Spleen (tissue), 11 donors: Measurements from ENCODE around the gene SUSD4. TPM values are rescaled to one million over a fixed set of nuclear protein-coding genes. Genes with fewer than 3 reads are reported as not detected.

Source experiments
- DNase-seq: peaks from one replicate; pipeline ENCODE4 v3.0.0-alpha.2; 2020
- H3K27ac ChIP-seq, 8 donors: fragments of 200-600 bp; sonication (generic) in 7 of 8; 1 replicate in 4 of 8; 2 replicates in 4 of 8; pipeline versions ENCODE4 v1.5.0 to v1.8.0; 2016 to 2021; ENCODE audit warnings: inconsistent platforms in 4 of 8, mild to moderate bottlenecking in 4 of 8, moderate library complexity in 1 of 8
- H3K27me3 ChIP-seq, 7 donors: fragments of 200-600 bp; sonication (generic) in 6 of 7; replicated peaks in 1 of 7; 1 replicate in 4 of 7; 2 replicates in 3 of 7; pipeline versions ENCODE4 v1.5.0 to v1.8.0; 2016 to 2021; ENCODE audit warnings: inconsistent platforms in 3 of 7, mild to moderate bottlenecking in 1 of 7
- H3K36me3 ChIP-seq, 6 donors: fragments of 200-600 bp; sonication (generic) in 5 of 6; 1 replicate in 4 of 6; 2 replicates in 2 of 6; pipeline versions ENCODE4 v1.5.0 to v1.8.0; 2016 to 2021; ENCODE audit warnings: inconsistent platforms in 2 of 6
- H3K4me1 ChIP-seq, 6 donors: fragments of 200-600 bp; sonication (generic) in 5 of 6; 1 replicate in 3 of 6; 2 replicates in 3 of 6; pipeline versions ENCODE4 v1.5.0 to v1.8.0; 2016 to 2021; ENCODE audit warnings: inconsistent platforms in 3 of 6
- H3K4me3 ChIP-seq, 8 donors: fragments of 200-600 bp; sonication (generic) in 7 of 8; 1 replicate in 4 of 8; 2 replicates in 4 of 8; pipeline versions ENCODE4 v1.5.0 to v1.8.0; 2016 to 2021; ENCODE audit warnings: inconsistent platforms in 4 of 8, mild to moderate bottlenecking in 4 of 8, moderate library complexity in 2 of 8
- H3K9me3 ChIP-seq, 8 donors: fragments of 200-600 bp; sonication (generic) in 7 of 8; 1 replicate in 4 of 8; 2 replicates in 4 of 8; pipeline versions ENCODE4 v1.5.0 to v1.8.0; 2016 to 2021; ENCODE audit warnings: inconsistent platforms in 4 of 8
- CTCF ChIP-seq, 11 experiments: fragments of 200-600 bp in 7 of 11; fragments of 450-650 bp in 4 of 11; sonication (generic) in 4 of 11; IDR thresholded peaks in 8 of 11; conservative IDR thresholded peaks in 3 of 11; 1 replicate in 7 of 11; 2 replicates in 4 of 11; pipeline versions ENCODE4 v1.4.0 to v1.8.0; 2016 to 2021; ENCODE audit warnings: antibody characterized with exemption in 11 of 11, inconsistent platforms in 4 of 11, mild to moderate bottlenecking in 1 of 11
- POLR2A ChIP-seq, 3 donors: fragments of 450-650 bp; IDR thresholded peaks; one replicate each; pipeline ENCODE4 v1.5.1; 2017; ENCODE audit warnings: antibody characterized with exemption in 3 of 3, mild to moderate bottlenecking in 1 of 3
- POLR2AphosphoS5 ChIP-seq, 3 donors: sonication (generic); formaldehyde crosslinking; IDR thresholded peaks; one replicate each; pipeline ENCODE4 v1.5.1; 2017; ENCODE audit warnings: antibody characterized with exemption in 3 of 3
- WGBS, 5 donors: extraction: QIAGEN DNeasy Blood & Tissue Kit in 3 of 5; methylation state at CpG; one replicate each; pipeline versions ENCODE4 v1.1.5 to v1.1.7; 2013 to 2018; 5-methylcytosine and 5-hydroxymethylcytosine counted together
- intact Hi-C: fragments of 100-400 bp; cut with DNase I; formaldehyde crosslinking; loops from one replicate; pipeline ENCODE4 v1.15.0; 2023; ENCODE audit warnings: low total_unique reads
- polyA plus RNA-seq, 3 donors: library from polyadenylated mRNA; stranded (reverse); fragments of 200-250 nt; gene quantifications; one replicate each; pipeline ENCODE4 v1.2.1, GENCODE V29; 2013
- total RNA-seq, 7 donors: library from RNA; depleted of rRNA in 3 of 7; stranded (reverse); fragments of >200 nt in 3 of 7; fragmentation: NEBNext Ultra II Directional in 4 of 7; extraction: Animal tissue kit (Norgen Biotek cat#: 25700) in 4 of 7; gene quantifications; one replicate each; pipeline versions ENCODE4 v1.1.0 to v1.2.1, GENCODE V29; 2016 to 2021
- donor health status: healthy with polysubstance abuse.
- donor health status: DM: no; HTN: no; CAD: no; lungs with moderate emphysema.
- donor health status: DM: no; HTN: no; CAD: no.
- donor health status: Bipolar disorder and iron deficiency.
- donor health status: healthy.
- donor health status: DM: no; HTN: no; CAD: no.
- donor health status: DM: yes; HTN: yes; CAD: no.

Gene SUSD4
- total and polyA plus RNA-seq, 10 donors: 0.35 to 2.1 (median 0.69) TPM

- Histone ChIP-seq H3K4me3 (no peak overlapping the region), H3K36me3 (no peaks in the 10 kb centered on the region), H3K4me1 (no peaks in the 10 kb centered on the region), H3K9me3 (peaks cover 0 to 20% (median 10%) of the 10 kb centered on the region in 8 donors), H3K27ac (no peak overlapping the region), H3K27me3 (peaks cover 0 to 17% (median 0%) of the 10 kb centered on the region in 7 donors)
- no peak for DNase-seq
- TF ChIP-seq CTCF (IDR thresholded peaks at IDR 0.05 in 8 of 11, conservative IDR thresholded peaks at IDR 0.05 in 3 of 11) (no peak), POLR2AphosphoS5 (IDR thresholded peaks at IDR 0.05) (no peak), POLR2A (IDR thresholded peaks at IDR 0.05) (no peak)
- intact Hi-C loops: no loop called here
- 76 to 87% (median 82%) methylated on average over 4 of the region's 4 CpGs for WGBS, 5 donors
These were observed 10.2 kb upstream of the SUSD4 start for GRCh38 chr1:223374064-223374610.

GRCh38 chr1:223364685-223365382, 858 bp upstream of the SUSD4 start:
- H3K27ac ChIP-seq: no peak overlapping the region
- no peak for TF ChIP-seq POLR2AphosphoS5 (IDR thresholded peaks at IDR 0.05)
- no peak for TF ChIP-seq CTCF (IDR thresholded peaks at IDR 0.05 in 8 of 11, conservative IDR thresholded peaks at IDR 0.05 in 3 of 11)
- TF ChIP-seq POLR2A (IDR thresholded peaks at IDR 0.05): no peak
- WGBS, 5 donors: 1 to 4% (median 2%) methylated on average over 49 to 55 of the region's 55 CpGs
- H3K9me3 ChIP-seq: no peaks in the 10 kb centered on the region
- DNase-seq: no peak
- peaks cover 0 to 65% (median 24%) of the 10 kb centered on the region in 7 donors for H3K27me3 ChIP-seq
- peak overlapping the region; percentile 6 to 76 (median 43) for H3K4me3 ChIP-seq
- peaks cover 6 to 28% (median 22%) of the 10 kb centered on the region in 6 donors for H3K4me1 ChIP-seq
- intact Hi-C loops: no loop called here
- no peaks in the 10 kb centered on the region for H3K36me3 ChIP-seq

GRCh38 chr1:223363057-223363855, 720 bp downstream of the SUSD4 start:
- Histone ChIP-seq H3K27ac (no peak overlapping the region), H3K27me3 (peaks cover 0 to 76% (median 24%) of the 10 kb centered on the region in 7 donors), H3K9me3 (no peaks in the 10 kb centered on the region), H3K4me1 (peaks cover 6 to 28% (median 22%) of the 10 kb centered on the region in 6 donors), H3K36me3 (no peaks in the 10 kb centered on the region), H3K4me3 (peak overlapping the region; percentile 27 to 76 (median 43))
- no peak for DNase-seq
- TF ChIP-seq POLR2AphosphoS5 (IDR thresholded peaks at IDR 0.05): no peak
- TF ChIP-seq CTCF (IDR thresholded peaks at IDR 0.05 in 8 of 11, conservative IDR thresholded peaks at IDR 0.05 in 3 of 11): no peak
- no peak for TF ChIP-seq POLR2A (IDR thresholded peaks at IDR 0.05)
- intact Hi-C loops: no loop called here
- WGBS, 5 donors: 0 to 2% (median 2%) methylated on average over 10 to 44 of the region's 44 CpGs

- Histone ChIP-seq H3K9me3 (no peaks in the 10 kb centered on the region), H3K27me3 (peaks cover 0 to 57% (median 10%) of the 10 kb centered on the region in 7 donors), H3K4me1 (peaks cover 0 to 16% (median 10%) of the 10 kb centered on the region in 6 donors), H3K4me3 (no peak overlapping the region), H3K27ac (no peak overlapping the region), H3K36me3 (no peaks in the 10 kb centered on the region)
- intact Hi-C loops: no loop called here
- no peak for TF ChIP-seq POLR2AphosphoS5 (IDR thresholded peaks at IDR 0.05)
- no peak for TF ChIP-seq CTCF (IDR thresholded peaks at IDR 0.05 in 8 of 11, conservative IDR thresholded peaks at IDR 0.05 in 3 of 11)
- TF ChIP-seq POLR2A (IDR thresholded peaks at IDR 0.05): no peak
- DNase-seq: no peak
- 79 to 91% (median 85%) methylated on average over 3 of the region's 3 CpGs for WGBS, 5 donors
These were observed 5.2 kb downstream of the SUSD4 start for GRCh38 chr1:223358826-223359225.
